Gastrocnemius medialis (tissue), 4 donors: Measurements from ENCODE around the gene SRPK2.

Source experiments
- CTCF ChIP-seq, 5 experiments: fragments of 450-650 bp in 3 of 5; fragments of 200-600 bp in 2 of 5; sonication (generic) in 2 of 5; IDR thresholded peaks in 4 of 5; conservative IDR thresholded peaks in 1 of 5; 1 replicate in 4 of 5; 2 replicates in 1 of 5; pipeline ENCODE4 v1.5.1; 2016 to 2019; ENCODE audit warnings: antibody characterized with exemption in 5 of 5, mild to moderate bottlenecking in 3 of 5, moderate library complexity in 3 of 5
- POLR2A ChIP-seq, 2 donors: fragments of 450-650 bp; IDR thresholded peaks; one replicate each; pipeline ENCODE4 v1.6.1; 2017; ENCODE audit warnings: antibody characterized with exemption in 2 of 2, mild to moderate bottlenecking in 2 of 2, moderate library complexity in 2 of 2

- TF ChIP-seq CTCF (IDR thresholded peaks at IDR 0.05 in 4 of 5, conservative IDR thresholded peaks at IDR 0.05 in 1 of 5) (no peak), POLR2A (IDR thresholded peaks at IDR 0.05) (no peak)
These were observed 300.3 kb downstream of the SRPK2 start for GRCh38 chr7:105088456-105088855.
